Measurements from ENCODE around the gene CFAP221. TPM values are rescaled to one million over a fixed set of nuclear protein-coding genes. Genes with fewer than 3 reads are reported as not detected.

Gene CFAP221
- total and polyA plus RNA-seq, 10 of the 15 experiments (the other 5 are each of a cell fraction or from before 2014, with no cell fraction given): not detected

GRCh38 chr2:119590873-119591272, 46.6 kb downstream of the CFAP221 start:
- in situ Hi-C loops (cut with MboI) (no loop called here), intact Hi-C loops (cut with micrococcal nuclease; ENCODE audit: unreplicated experiment) (no loop called here)
- no peak overlapping the region for H3K9ac ChIP-seq (ENCODE audit: control insufficient read depth, insufficient read depth, low read length)
- BruUV-seq (replicated peaks): no TSS peak
- ChIA-PET POLR2A (no interaction called here), CTCF (no interaction called here), RAD21 (ENCODE audit: unreplicated experiment) (no interaction called here), SMC1A (ENCODE audit: uncharacterized antibody, unreplicated experiment) (no interaction called here)
- no peak overlapping the region for H3K4me3 ChIP-seq
- H3K27me3 ChIP-seq (replicated peaks in 1 of 2; ENCODE audit: control insufficient read depth in 2 of 2, insufficient read depth in 2 of 2, low read length in 1 of 2): peaks cover 0 to 5% of the 10 kb centered on the region in 2 experiments; a peak in 3 of 4 replicates
- TF ChIP-seq DPF2 (IDR thresholded peaks at IDR 0.05) (no peak), SP1 (IDR thresholded peaks at IDR 0.05; ENCODE audit: low read depth, low read length) (no peak), MEF2B (IDR thresholded peaks at IDR 0.05; ENCODE audit: partially characterized antibody, poor library complexity, severe bottlenecking) (no peak), TARDBP (IDR thresholded peaks at IDR 0.05; ENCODE audit: borderline replicate concordance) (no peak), CBX3 (IDR thresholded peaks at IDR 0.05; ENCODE audit: borderline replicate concordance, low read depth) (no peak), POLR2A (IDR thresholded peaks at IDR 0.05; ENCODE audit: low read depth, low read length) (no peak), NFYA (IDR thresholded peaks at IDR 0.05; ENCODE audit: borderline replicate concordance, low read depth, low read length) (no peak), HSF1 (IDR thresholded peaks at IDR 0.05; ENCODE audit: low read depth, low read length) (no peak), CBX5 (IDR thresholded peaks at IDR 0.05; ENCODE audit: low read depth) (no peak), RELA (IDR thresholded peaks at IDR 0.05; ENCODE audit: borderline replicate concordance, partially characterized antibody) (no peak), NR2C1 (IDR thresholded peaks at IDR 0.05) (no peak), TBL1XR1 (IDR thresholded peaks at IDR 0.05; ENCODE audit: low read depth, low read length) (no peak), ETV6 (conservative IDR thresholded peaks at IDR 0.05 in 1 of 2, IDR thresholded peaks at IDR 0.05 in 1 of 2; ENCODE audit: borderline replicate concordance in 1 of 2, low read depth in 1 of 2) (no peak), NBN (IDR thresholded peaks at IDR 0.05) (no peak), KDM1A (IDR thresholded peaks at IDR 0.05; ENCODE audit: borderline replicate concordance) (no peak), RUNX3 (IDR thresholded peaks at IDR 0.05; ENCODE audit: low read length) (no peak), CEBPZ (IDR thresholded peaks at IDR 0.05; ENCODE audit: low read depth, low read length) (no peak), RB1 (IDR thresholded peaks at IDR 0.05; ENCODE audit: borderline replicate concordance) (no peak)
- DNase-seq (ENCODE audit: low read depth, low spot score) (no peak), FAIRE-seq (no peak), ATAC-seq (no peak)
- H3K27ac ChIP-seq (ENCODE audit: control insufficient read depth, insufficient read depth): no peak overlapping the region
- no peaks in the 10 kb centered on the region for H4K20me1 ChIP-seq (ENCODE audit: control insufficient read depth, insufficient read depth)
- H3K4me2 ChIP-seq (ENCODE audit: control insufficient read depth, insufficient read depth): no peak overlapping the region
- H3K79me2 ChIP-seq (ENCODE audit: control insufficient read depth, insufficient read depth, low read length): no peaks in the 10 kb centered on the region
- 45% methylated on average over 3 of the region's 3 CpGs for WGBS (ENCODE audit: insufficient coverage, insufficient replicate concordance, low lambda C conversion rate, missing lambda C conversion rate)
- H3K4me1 ChIP-seq (ENCODE audit: control insufficient read depth, insufficient read depth, low read length): no peaks in the 10 kb centered on the region
- no peak overlapping the region for H2AFZ ChIP-seq (ENCODE audit: control insufficient read depth, low read depth, low read length)
- no peaks in the 10 kb centered on the region for H3K36me3 ChIP-seq (ENCODE audit: control insufficient read depth in 2 of 2, insufficient read depth in 2 of 2, low read length in 1 of 2)
- H3K9me3 ChIP-seq (replicated peaks; ENCODE audit: control insufficient read depth, insufficient read depth, low read length): no peaks in the 10 kb centered on the region
